ENCODE measurements around the gene CDH4.

Gene CDH4

DNA sequence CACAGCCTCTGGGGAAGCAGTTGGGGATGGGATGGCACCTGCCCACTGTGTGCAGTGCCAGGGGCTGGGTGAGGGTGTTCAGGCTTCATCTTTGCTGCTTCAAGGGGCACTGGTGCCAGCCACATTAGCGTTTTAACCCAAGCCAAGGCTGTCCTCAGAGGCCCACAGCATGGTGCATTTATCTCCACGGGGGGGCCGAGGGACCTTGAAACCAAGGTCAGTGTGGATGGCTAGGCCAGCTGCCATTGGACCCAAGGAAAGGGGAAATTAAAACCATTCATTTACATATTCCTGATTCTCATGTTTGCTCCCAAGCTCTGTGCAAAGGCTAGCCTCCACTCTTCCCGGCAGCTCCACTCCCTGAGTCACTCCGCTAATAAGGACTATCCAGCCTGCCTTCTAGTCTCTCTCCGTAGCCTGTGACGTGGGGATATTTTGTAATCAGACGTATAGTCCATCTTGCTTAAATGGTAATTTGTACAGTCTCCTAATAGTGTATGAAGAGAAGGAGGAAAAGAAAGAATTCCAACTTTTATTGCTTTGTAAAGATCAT lies 197.1 kb downstream of the CDH4 start:
- H3K27me3 ChIP-seq (ENCODE audit: insufficient read depth, poor library complexity, severe bottlenecking), result no peaks in the 10 kb centered on the region
- H3K4me3 ChIP-seq (replicated peaks; ENCODE audit: insufficient read depth, low read length), result no peak overlapping the region
- DNase-seq (ENCODE audit: low read depth in 1 of 2, low spot score in 1 of 2), result no peak
- no peak overlapping the region for H3K27ac ChIP-seq (replicated peaks)
- TF ChIP-seq, protein P1, sequence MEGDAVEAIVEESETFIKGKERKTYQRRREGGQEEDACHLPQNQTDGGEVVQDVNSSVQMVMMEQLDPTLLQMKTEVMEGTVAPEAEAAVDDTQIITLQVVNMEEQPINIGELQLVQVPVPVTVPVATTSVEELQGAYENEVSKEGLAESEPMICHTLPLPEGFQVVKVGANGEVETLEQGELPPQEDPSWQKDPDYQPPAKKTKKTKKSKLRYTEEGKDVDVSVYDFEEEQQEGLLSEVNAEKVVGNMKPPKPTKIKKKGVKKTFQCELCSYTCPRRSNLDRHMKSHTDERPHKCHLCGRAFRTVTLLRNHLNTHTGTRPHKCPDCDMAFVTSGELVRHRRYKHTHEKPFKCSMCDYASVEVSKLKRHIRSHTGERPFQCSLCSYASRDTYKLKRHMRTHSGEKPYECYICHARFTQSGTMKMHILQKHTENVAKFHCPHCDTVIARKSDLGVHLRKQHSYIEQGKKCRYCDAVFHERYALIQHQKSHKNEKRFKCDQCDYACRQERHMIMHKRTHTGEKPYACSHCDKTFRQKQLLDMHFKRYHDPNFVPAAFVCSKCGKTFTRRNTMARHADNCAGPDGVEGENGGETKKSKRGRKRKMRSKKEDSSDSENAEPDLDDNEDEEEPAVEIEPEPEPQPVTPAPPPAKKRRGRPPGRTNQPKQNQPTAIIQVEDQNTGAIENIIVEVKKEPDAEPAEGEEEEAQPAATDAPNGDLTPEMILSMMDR (IDR thresholded peaks at IDR 0.05; ENCODE audit: insufficient read depth, low read length), result no peak
- TF ChIP-seq POLR2AphosphoS5 (IDR thresholded peaks at IDR 0.05; ENCODE audit: low read depth), result no peak

DNA sequence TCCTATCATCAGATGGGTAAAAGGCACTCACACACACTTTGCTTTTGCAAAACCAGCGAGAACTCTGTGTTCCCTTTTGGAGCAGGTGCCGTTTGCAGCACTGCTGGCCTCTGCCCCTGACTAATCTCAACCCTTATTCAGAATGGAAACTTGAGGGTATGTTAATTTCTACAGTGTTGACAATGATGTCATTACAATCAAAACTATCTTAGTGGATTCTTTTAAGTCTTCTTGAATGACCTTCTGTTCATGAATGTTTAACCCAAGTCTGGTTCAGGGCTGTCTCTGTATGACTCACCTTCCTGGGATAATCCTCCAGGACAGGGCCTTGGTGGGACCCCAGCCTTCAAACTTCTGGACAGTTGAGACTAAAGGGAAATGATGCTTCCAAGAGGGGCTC lies 197.9 kb downstream of the CDH4 start:
- Histone ChIP-seq H3K4me3 (replicated peaks; ENCODE audit: insufficient read depth, low read length) (no peak overlapping the region), H3K27me3 (ENCODE audit: insufficient read depth, poor library complexity, severe bottlenecking) (no peaks in the 10 kb centered on the region), H3K27ac (replicated peaks) (no peak overlapping the region)
- DNase-seq (ENCODE audit: low read depth in 1 of 2, low spot score in 1 of 2), result no peak
- TF ChIP-seq, protein P1 (IDR thresholded peaks at IDR 0.05; ENCODE audit: insufficient read depth, low read length), result no peak
- TF ChIP-seq GABPA (IDR thresholded peaks at IDR 0.05; ENCODE audit: low read depth), result no peak
- TF ChIP-seq, protein P2, sequence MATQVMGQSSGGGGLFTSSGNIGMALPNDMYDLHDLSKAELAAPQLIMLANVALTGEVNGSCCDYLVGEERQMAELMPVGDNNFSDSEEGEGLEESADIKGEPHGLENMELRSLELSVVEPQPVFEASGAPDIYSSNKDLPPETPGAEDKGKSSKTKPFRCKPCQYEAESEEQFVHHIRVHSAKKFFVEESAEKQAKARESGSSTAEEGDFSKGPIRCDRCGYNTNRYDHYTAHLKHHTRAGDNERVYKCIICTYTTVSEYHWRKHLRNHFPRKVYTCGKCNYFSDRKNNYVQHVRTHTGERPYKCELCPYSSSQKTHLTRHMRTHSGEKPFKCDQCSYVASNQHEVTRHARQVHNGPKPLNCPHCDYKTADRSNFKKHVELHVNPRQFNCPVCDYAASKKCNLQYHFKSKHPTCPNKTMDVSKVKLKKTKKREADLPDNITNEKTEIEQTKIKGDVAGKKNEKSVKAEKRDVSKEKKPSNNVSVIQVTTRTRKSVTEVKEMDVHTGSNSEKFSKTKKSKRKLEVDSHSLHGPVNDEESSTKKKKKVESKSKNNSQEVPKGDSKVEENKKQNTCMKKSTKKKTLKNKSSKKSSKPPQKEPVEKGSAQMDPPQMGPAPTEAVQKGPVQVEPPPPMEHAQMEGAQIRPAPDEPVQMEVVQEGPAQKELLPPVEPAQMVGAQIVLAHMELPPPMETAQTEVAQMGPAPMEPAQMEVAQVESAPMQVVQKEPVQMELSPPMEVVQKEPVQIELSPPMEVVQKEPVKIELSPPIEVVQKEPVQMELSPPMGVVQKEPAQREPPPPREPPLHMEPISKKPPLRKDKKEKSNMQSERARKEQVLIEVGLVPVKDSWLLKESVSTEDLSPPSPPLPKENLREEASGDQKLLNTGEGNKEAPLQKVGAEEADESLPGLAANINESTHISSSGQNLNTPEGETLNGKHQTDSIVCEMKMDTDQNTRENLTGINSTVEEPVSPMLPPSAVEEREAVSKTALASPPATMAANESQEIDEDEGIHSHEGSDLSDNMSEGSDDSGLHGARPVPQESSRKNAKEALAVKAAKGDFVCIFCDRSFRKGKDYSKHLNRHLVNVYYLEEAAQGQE (IDR thresholded peaks at IDR 0.05; ENCODE audit: insufficient replicate concordance, low read depth), result no peak
- TF ChIP-seq POLR2AphosphoS5 (IDR thresholded peaks at IDR 0.05; ENCODE audit: low read depth), result no peak
- TF ChIP-seq SPI1 (IDR thresholded peaks at IDR 0.05; ENCODE audit: borderline replicate concordance, low read depth), result no peak

DNA sequence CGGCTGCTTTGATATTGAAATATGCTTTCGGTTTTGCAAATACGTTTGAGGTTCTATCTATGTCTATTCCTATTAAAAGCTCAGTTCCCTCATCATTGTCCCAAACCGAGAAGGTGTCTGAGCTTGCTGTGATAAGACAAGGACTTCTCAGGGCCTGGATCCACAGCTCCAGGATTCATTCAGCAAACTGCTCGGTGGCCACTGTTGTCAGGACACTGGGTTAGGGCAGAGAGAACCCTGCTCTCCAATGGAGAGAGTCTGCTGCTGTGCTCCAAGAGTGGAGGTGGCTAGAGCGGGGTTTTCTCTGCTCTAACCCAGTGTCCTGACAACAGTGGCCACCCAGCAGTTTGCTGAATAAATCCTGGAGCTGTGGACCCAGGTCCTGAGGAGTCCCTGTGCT lies 198.5 kb downstream of the CDH4 start:
- H3K27me3 ChIP-seq (ENCODE audit: insufficient read depth, poor library complexity, severe bottlenecking), result no peaks in the 10 kb centered on the region
- no peak overlapping the region for H3K4me3 ChIP-seq (replicated peaks; ENCODE audit: insufficient read depth, low read length)
- no peak for DNase-seq (ENCODE audit: low read depth in 1 of 2, low spot score in 1 of 2)
- H3K27ac ChIP-seq (replicated peaks), result no peak overlapping the region
- no peak for TF ChIP-seq POLR2AphosphoS5 (IDR thresholded peaks at IDR 0.05; ENCODE audit: low read depth)
- TF ChIP-seq, protein P1 (IDR thresholded peaks at IDR 0.05; ENCODE audit: insufficient read depth, low read length), result no peak

GRCh38 chr20:61451009-61451408 lies 198.9 kb downstream of the CDH4 start:
- DNase-seq (ENCODE audit: low read depth in 1 of 2, low spot score in 1 of 2), result no peak
- Histone ChIP-seq H3K27ac (replicated peaks) (no peak overlapping the region), H3K4me3 (replicated peaks; ENCODE audit: insufficient read depth, low read length) (no peak overlapping the region), H3K27me3 (ENCODE audit: insufficient read depth, poor library complexity, severe bottlenecking) (no peaks in the 10 kb centered on the region)
- TF ChIP-seq, protein P2 (IDR thresholded peaks at IDR 0.05; ENCODE audit: insufficient replicate concordance, low read depth), result no peak
- TF ChIP-seq SPI1 (IDR thresholded peaks at IDR 0.05; ENCODE audit: borderline replicate concordance, low read depth) (no peak), GABPA (IDR thresholded peaks at IDR 0.05; ENCODE audit: low read depth) (no peak), POLR2AphosphoS5 (IDR thresholded peaks at IDR 0.05; ENCODE audit: low read depth) (no peak)
- TF ChIP-seq, protein P1 (IDR thresholded peaks at IDR 0.05; ENCODE audit: insufficient read depth, low read length), result no peak
